Measurements from ENCODE around the gene ABCA4. TPM values are rescaled to one million over a fixed set of nuclear protein-coding genes. Genes with fewer than 3 reads are reported as not detected.

Gene ABCA4
- 1.5 TPM for total RNA-seq (2021; ENCODE audit: unreplicated experiment)
- polyA plus RNA-seq (2012; ENCODE audit: insufficient read length): 3.2 TPM
- percentile 22 among the genes with signal in this experiment for Bru-seq, nascent RNA
- percentile 24 among the genes with signal in this experiment for BruChase-seq, experiment 1, labeled RNA remaining after a 2-hour chase
- BruChase-seq, experiment 2, labeled RNA remaining after a 6-hour chase: percentile 26 among the genes with signal in this experiment
- long read RNA-seq, partial matches to known transcripts: 3 of 7 reads
- long read RNA-seq, other reads (novel, unspliced or antisense): 4 of 7 reads

DNA sequence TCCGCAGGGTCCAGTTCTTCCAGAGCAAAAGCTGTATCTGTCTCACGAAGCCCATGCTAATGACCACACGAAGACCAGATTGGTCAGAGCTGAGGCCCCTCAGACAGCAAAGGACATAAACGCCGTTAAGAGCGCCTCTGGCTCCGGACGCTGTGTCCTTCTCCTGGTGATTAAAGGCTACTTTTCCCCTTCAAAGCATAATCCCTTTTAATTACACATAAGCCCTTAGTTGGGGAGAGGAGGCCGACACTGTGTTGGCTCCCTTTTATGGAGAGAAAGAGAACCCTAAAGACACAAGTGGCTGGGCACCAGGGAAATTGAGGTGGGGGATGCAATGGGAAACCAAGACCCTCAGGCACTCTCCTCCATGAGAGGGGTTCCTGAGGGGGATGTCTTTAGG is at the start of gene ABCA4:
Gene ABCA4, minus strand, starts transcription at position 158 of the 400 bp plus-strand sequence. Its CDS starts 103 bp downstream, at position 55.
- TF ChIP-seq, protein P1, sequence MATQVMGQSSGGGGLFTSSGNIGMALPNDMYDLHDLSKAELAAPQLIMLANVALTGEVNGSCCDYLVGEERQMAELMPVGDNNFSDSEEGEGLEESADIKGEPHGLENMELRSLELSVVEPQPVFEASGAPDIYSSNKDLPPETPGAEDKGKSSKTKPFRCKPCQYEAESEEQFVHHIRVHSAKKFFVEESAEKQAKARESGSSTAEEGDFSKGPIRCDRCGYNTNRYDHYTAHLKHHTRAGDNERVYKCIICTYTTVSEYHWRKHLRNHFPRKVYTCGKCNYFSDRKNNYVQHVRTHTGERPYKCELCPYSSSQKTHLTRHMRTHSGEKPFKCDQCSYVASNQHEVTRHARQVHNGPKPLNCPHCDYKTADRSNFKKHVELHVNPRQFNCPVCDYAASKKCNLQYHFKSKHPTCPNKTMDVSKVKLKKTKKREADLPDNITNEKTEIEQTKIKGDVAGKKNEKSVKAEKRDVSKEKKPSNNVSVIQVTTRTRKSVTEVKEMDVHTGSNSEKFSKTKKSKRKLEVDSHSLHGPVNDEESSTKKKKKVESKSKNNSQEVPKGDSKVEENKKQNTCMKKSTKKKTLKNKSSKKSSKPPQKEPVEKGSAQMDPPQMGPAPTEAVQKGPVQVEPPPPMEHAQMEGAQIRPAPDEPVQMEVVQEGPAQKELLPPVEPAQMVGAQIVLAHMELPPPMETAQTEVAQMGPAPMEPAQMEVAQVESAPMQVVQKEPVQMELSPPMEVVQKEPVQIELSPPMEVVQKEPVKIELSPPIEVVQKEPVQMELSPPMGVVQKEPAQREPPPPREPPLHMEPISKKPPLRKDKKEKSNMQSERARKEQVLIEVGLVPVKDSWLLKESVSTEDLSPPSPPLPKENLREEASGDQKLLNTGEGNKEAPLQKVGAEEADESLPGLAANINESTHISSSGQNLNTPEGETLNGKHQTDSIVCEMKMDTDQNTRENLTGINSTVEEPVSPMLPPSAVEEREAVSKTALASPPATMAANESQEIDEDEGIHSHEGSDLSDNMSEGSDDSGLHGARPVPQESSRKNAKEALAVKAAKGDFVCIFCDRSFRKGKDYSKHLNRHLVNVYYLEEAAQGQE (IDR thresholded peaks at IDR 0.05; ENCODE audit: insufficient read depth in 1 of 2, low read depth in 2 of 2, low read length in 1 of 2): no peak
- TF ChIP-seq SIN3A (IDR thresholded peaks at IDR 0.05; ENCODE audit: borderline replicate concordance, insufficient read depth, low read depth, low read length) (no peak), POLR2AphosphoS5 (IDR thresholded peaks at IDR 0.05; ENCODE audit: low read depth, low read length) (no peak), TCF7L2 (IDR thresholded peaks at IDR 0.05; ENCODE audit: low read depth, low read length) (no peak)
- TF ChIP-seq, protein P2, sequence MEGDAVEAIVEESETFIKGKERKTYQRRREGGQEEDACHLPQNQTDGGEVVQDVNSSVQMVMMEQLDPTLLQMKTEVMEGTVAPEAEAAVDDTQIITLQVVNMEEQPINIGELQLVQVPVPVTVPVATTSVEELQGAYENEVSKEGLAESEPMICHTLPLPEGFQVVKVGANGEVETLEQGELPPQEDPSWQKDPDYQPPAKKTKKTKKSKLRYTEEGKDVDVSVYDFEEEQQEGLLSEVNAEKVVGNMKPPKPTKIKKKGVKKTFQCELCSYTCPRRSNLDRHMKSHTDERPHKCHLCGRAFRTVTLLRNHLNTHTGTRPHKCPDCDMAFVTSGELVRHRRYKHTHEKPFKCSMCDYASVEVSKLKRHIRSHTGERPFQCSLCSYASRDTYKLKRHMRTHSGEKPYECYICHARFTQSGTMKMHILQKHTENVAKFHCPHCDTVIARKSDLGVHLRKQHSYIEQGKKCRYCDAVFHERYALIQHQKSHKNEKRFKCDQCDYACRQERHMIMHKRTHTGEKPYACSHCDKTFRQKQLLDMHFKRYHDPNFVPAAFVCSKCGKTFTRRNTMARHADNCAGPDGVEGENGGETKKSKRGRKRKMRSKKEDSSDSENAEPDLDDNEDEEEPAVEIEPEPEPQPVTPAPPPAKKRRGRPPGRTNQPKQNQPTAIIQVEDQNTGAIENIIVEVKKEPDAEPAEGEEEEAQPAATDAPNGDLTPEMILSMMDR (IDR thresholded peaks at IDR 0.05): no peak
- no TSS peak for BruUV-seq (replicated peaks)
- H3K4me1 ChIP-seq (ENCODE audit: control insufficient read depth, insufficient read depth, low read length): no peaks in the 10 kb centered on the region
- intact Hi-C loops (cut with micrococcal nuclease; ENCODE audit: unreplicated experiment): no loop called here
- H3K27me3 ChIP-seq (ENCODE audit: control insufficient read depth, insufficient read depth, low read length): no peaks in the 10 kb centered on the region
- POLR2A ChIA-PET: no interaction called here
- peak within 1 kb of the TSS; percentile 12; the same call in 1 of the 2 replicates for H3K27ac ChIP-seq (ENCODE audit: low read length)
- H3K4me3 ChIP-seq (ENCODE audit: low read depth in 2 of 2, low read length in 2 of 2): no peak within 1 kb of the TSS
- no peaks in the 10 kb centered on the region for H3K36me3 ChIP-seq (ENCODE audit: control insufficient read depth, insufficient read depth, low read length)
- no peaks in the 10 kb centered on the region for H3K9me3 ChIP-seq (ENCODE audit: control insufficient read depth, insufficient read depth, low read depth, low read length)
- CTCF ChIA-PET: no interaction called here
- no peak for DNase-seq (ENCODE audit: low read depth, low spot score)
- ATAC-seq: no peak
- in situ Hi-C loops (cut with HindIII; ENCODE audit: low pct_unique_long_range_greater_than_20kb, low sequenced_read_pairs): no loop called here

DNA sequence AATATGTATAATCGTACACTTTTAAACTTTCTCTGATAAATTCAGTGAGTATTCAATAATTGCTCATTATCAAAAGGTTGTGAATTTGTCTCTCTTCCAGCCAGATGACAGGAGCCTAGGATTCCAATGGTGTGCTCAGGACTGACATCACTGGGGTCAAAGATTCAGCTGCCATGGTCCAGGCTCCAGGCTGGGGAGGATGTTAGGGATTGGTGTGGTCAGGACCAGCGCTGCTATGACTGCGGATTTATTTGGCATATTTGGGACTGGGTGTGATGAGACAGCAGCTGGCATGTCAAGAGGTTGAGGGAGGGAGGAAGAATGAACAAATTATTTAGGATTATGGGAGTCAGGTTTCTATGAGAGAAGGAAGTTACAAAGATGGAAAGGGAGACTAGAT is 48.2 kb upstream of the ABCA4 start:
- peak overlapping the region; percentile 75 for H3K27ac ChIP-seq (ENCODE audit: low read length)
- POLR2A ChIA-PET: interaction anchor here (0.5 kb wide), 1 partner anchor 54 kb away, joined by 6 read pairs; no protein-coding TSS in a partner anchor
- ATAC-seq: no peak
- no TSS peak for BruUV-seq (replicated peaks)
- H3K27me3 ChIP-seq (ENCODE audit: control insufficient read depth, insufficient read depth, low read length): no peaks in the 10 kb centered on the region
- peaks cover 39% of the 10 kb centered on the region for H3K36me3 ChIP-seq (ENCODE audit: control insufficient read depth, insufficient read depth, low read length)
- intact Hi-C loops (cut with micrococcal nuclease; ENCODE audit: unreplicated experiment): loop anchor here (10.0 kb wide), 1 partner anchor 166 kb away; no protein-coding TSS in a partner anchor
- no peak overlapping the region for H3K4me3 ChIP-seq (ENCODE audit: low read depth in 2 of 2, low read length in 2 of 2)
- no peak; the same call in 1 of the 2 replicates for TF ChIP-seq POLR2AphosphoS5 (IDR thresholded peaks at IDR 0.05; ENCODE audit: low read depth, low read length)
- TF ChIP-seq, protein P2 (IDR thresholded peaks at IDR 0.05): no peak
- TF ChIP-seq TCF7L2 (IDR thresholded peaks at IDR 0.05; ENCODE audit: low read depth, low read length): no peak
- TF ChIP-seq, protein P1 (IDR thresholded peaks at IDR 0.05; ENCODE audit: insufficient read depth in 1 of 2, low read depth in 2 of 2, low read length in 1 of 2): no peak
- TF ChIP-seq SIN3A (IDR thresholded peaks at IDR 0.05; ENCODE audit: borderline replicate concordance, insufficient read depth, low read depth, low read length): no peak
- in situ Hi-C loops (cut with HindIII; ENCODE audit: low pct_unique_long_range_greater_than_20kb, low sequenced_read_pairs): no loop called here
- DNase-seq (ENCODE audit: low read depth, low spot score): no peak
- no peaks in the 10 kb centered on the region for H3K9me3 ChIP-seq (ENCODE audit: control insufficient read depth, insufficient read depth, low read depth, low read length)
- peaks cover 29% of the 10 kb centered on the region for H3K4me1 ChIP-seq (ENCODE audit: control insufficient read depth, insufficient read depth, low read length)
- CTCF ChIA-PET: no interaction called here

All from Panc1 (cell line).